HCT116 (cell line): ENCODE results near the gene R3HDM4. TPM values are rescaled to one million over a fixed set of nuclear protein-coding genes. Genes with fewer than 3 reads are reported as not detected.

Experiments used
- ATAC-seq: fragments of 200-7000 bp; cut with Tn5 transposase; 2 replicates; pipeline ENCODE4 v1.9.1; 2020; ENCODE audit warnings: mild to moderate bottlenecking, moderate library complexity
- BruUV-seq: library from RNA; stranded (reverse); fragments of 400-500 nt; replicated peaks from 2 replicates; lab custom pipeline; 2021; lab: Mats Ljungman, UMichigan
- CTCF ChIA-PET: fragments of 300-600 bp; sonication (Branson Sonifier 250); formaldehyde crosslinking; loops from one replicate; lab custom pipeline; 2021; ENCODE audit warnings: antibody characterized with exemption; lab: Charles Lee
- POLR2A ChIA-PET: fragments of 300-600, 350-600 bp; sonication (Branson Sonifier 250); formaldehyde crosslinking; loops from one replicate; lab custom pipeline; 2021; ENCODE audit warnings: antibody characterized with exemption; lab: Charles Lee
- RAD21 ChIA-PET, 2 experiments: fragments of 300-600 bp; sonication (Branson Sonifier 250); formaldehyde crosslinking; loops; one replicate each; lab custom pipeline; 2023; ENCODE audit warnings: low total read pairs in 2 of 2; ENCODE audit not compliant: uncharacterized antibody in 2 of 2, unreplicated experiment in 2 of 2, low non-redundant PET in 1 of 2; lab: Charles Lee
- DNase-seq: peaks from one replicate; pipeline ENCODE4 v3.0.0-alpha.2; 2010; ENCODE audit warnings: low read depth, low spot score
- H2AFZ ChIP-seq: fragments of 200-600 bp; shearing (Covaris generic), sonication (generic); 2 replicates; pipeline ENCODE4 v1.6.1; 2017; ENCODE audit warnings: low read depth, mixed run types, mixed read lengths, antibody characterized with exemption, low read length; ENCODE audit not compliant: poor library complexity, severe bottlenecking
- H3K27ac ChIP-seq: 2 replicates; pipeline ENCODE4 v1.5.1; 2012; ENCODE audit warnings: low read depth, low read length
- H3K27me3 ChIP-seq: fragments of 200-600 bp; sonication (generic); 2 replicates; pipeline ENCODE4 v1.6.1; 2016; ENCODE audit warnings: mixed run types, low read length, mixed read lengths; ENCODE audit not compliant: insufficient read depth
- H3K36me3 ChIP-seq, 2 experiments: fragments of 200-500 bp in 1 of 2; fragments of 200-600 bp in 1 of 2; sonication (Bioruptor generic) in 1 of 2; sonication (generic) in 1 of 2; 2 replicates each; pipeline versions ENCODE4 v1.5.1 to v1.6.1; 2014 to 2016; ENCODE audit warnings: low read length in 2 of 2, inconsistent platforms in 1 of 2, mixed read lengths in 1 of 2, mixed run types in 1 of 2; ENCODE audit not compliant: insufficient read depth in 2 of 2, control insufficient read depth in 1 of 2
- H3K4me1 ChIP-seq, 2 experiments: fragments of 200-600 bp in 1 of 2; sonication (generic) in 1 of 2; 2 replicates each; pipeline versions ENCODE4 v1.5.1 to v1.6.1; 2012 to 2017; ENCODE audit warnings: low read length in 2 of 2, inconsistent platforms in 1 of 2, mild to moderate bottlenecking in 1 of 2, mixed read lengths in 1 of 2, mixed run types in 1 of 2, moderate library complexity in 1 of 2; ENCODE audit not compliant: insufficient read depth in 2 of 2, control insufficient read depth in 1 of 2
- H3K4me2 ChIP-seq: fragments of 200-600 bp; sonication (generic); 2 replicates; pipeline ENCODE4 v1.6.1; 2017; ENCODE audit warnings: mixed run types, low read length, mixed read lengths
- H3K4me3 ChIP-seq, 2 experiments: fragments of 200-600 bp in 1 of 2; sonication (generic) in 1 of 2; replicated peaks in 1 of 2; 2 replicates each; pipeline ENCODE4 v1.5.1; 2011 to 2016; ENCODE audit warnings: low read length in 2 of 2, control low read depth in 1 of 2, low read depth in 1 of 2, mild to moderate bottlenecking in 1 of 2, mixed read lengths in 1 of 2, mixed run types in 1 of 2
- H3K79me2 ChIP-seq: fragments of 200-600 bp; sonication (generic); 2 replicates; pipeline ENCODE4 v1.6.1; 2017; ENCODE audit warnings: mild to moderate bottlenecking, mixed run types, low read length, moderate library complexity, mixed read lengths; ENCODE audit not compliant: insufficient read depth
- H3K9ac ChIP-seq: fragments of 200-600 bp; sonication (generic); 2 replicates; pipeline ENCODE4 v1.6.1; 2016; ENCODE audit warnings: low read length, mixed read lengths
- H3K9me2 ChIP-seq: fragments of 200-600 bp; sonication (generic), shearing (Covaris generic); 2 replicates; pipeline ENCODE4 v1.6.1; 2017; ENCODE audit warnings: mixed run types, mild to moderate bottlenecking, moderate library complexity; ENCODE audit not compliant: insufficient read depth
- H3K9me3 ChIP-seq, 2 experiments: fragments of 200-500 bp in 1 of 2; fragments of 200-600 bp in 1 of 2; sonication (Bioruptor generic) in 1 of 2; sonication (generic) in 1 of 2; 2 replicates each; pipeline ENCODE4 v1.6.1; 2014 to 2017; ENCODE audit warnings: low read length in 2 of 2, mixed read lengths in 2 of 2, inconsistent platforms in 1 of 2, low read depth in 1 of 2, mild to moderate bottlenecking in 1 of 2, mixed run types in 1 of 2, moderate library complexity in 1 of 2; ENCODE audit not compliant: control insufficient read depth in 1 of 2, insufficient read depth in 1 of 2
- H4K20me1 ChIP-seq: fragments of 200-600 bp; sonication (generic), shearing (Covaris generic); 2 replicates; pipeline ENCODE4 v1.6.1; 2017; ENCODE audit warnings: mixed run types, mild to moderate bottlenecking, moderate library complexity; ENCODE audit not compliant: insufficient read depth
- ELF1 ChIP-seq: IDR thresholded peaks from 2 replicates; pipeline ENCODE4 v1.6.1; 2012; ENCODE audit warnings: low read depth, borderline replicate concordance
- EZH2 ChIP-seq: fragments of 200-600 bp; sonication (generic); IDR thresholded peaks from 2 replicates; pipeline ENCODE4 v1.6.1; 2017; ENCODE audit warnings: antibody characterized with exemption, mixed run types
- FOSL1 ChIP-seq: IDR thresholded peaks from 2 replicates; pipeline ENCODE4 v1.6.1; 2012; ENCODE audit warnings: low read depth
- JUND ChIP-seq: IDR thresholded peaks from 2 replicates; pipeline ENCODE4 v1.6.1; 2012
- POLR2AphosphoS5 ChIP-seq: IDR thresholded peaks from 2 replicates; pipeline ENCODE4 v1.6.1; 2011; ENCODE audit warnings: mild to moderate bottlenecking, low read depth, low read length, moderate library complexity
- RAD21 ChIP-seq: IDR thresholded peaks from 2 replicates; pipeline ENCODE4 v1.6.1; 2012; ENCODE audit warnings: low read depth, mild to moderate bottlenecking
- REST ChIP-seq: IDR thresholded peaks from 2 replicates; pipeline ENCODE4 v1.6.1; 2012; ENCODE audit warnings: low read depth
- TCF7L2 ChIP-seq: IDR thresholded peaks from 2 replicates; pipeline ENCODE4 v1.7.0; 2011; ENCODE audit warnings: borderline replicate concordance, inconsistent platforms; ENCODE audit not compliant: insufficient read depth, insufficient read length; ENCODE audit errors: extremely low read depth
- YY1 ChIP-seq: IDR thresholded peaks from 2 replicates; pipeline ENCODE4 v1.6.1; 2011; ENCODE audit warnings: low read length, low read depth, moderate library complexity, mild to moderate bottlenecking; ENCODE audit not compliant: insufficient replicate concordance; ENCODE audit errors: extremely low read depth
- ZBTB33 ChIP-seq: IDR thresholded peaks from 2 replicates; pipeline ENCODE4 v1.6.1; 2011; ENCODE audit warnings: mild to moderate bottlenecking, low read length, moderate library complexity; ENCODE audit not compliant: insufficient replicate concordance; ENCODE audit errors: extremely low read depth
- ZFX ChIP-seq: fragments of 450-650 bp; IDR thresholded peaks from 2 replicates; pipeline ENCODE4 v1.6.1; 2017
- intact Hi-C: fragments of 100-400 bp; cut with micrococcal nuclease; formaldehyde crosslinking; loops from 2 replicates; pipeline ENCODE4 v1.10.0; 2022
- total RNA-seq: library from RNA; stranded (reverse); gene quantifications from one replicate; pipeline ENCODE4 v1.2.1, GENCODE V29; 2021; ENCODE audit not compliant: unreplicated experiment

The R3HDM4 gene
- total RNA-seq, 1 experiment from 2014 or later = 92.3 TPM

- CTCF ChIA-PET = no interaction called here
- H3K9ac ChIP-seq = no peak overlapping the region
These were observed 11.6 kb downstream of the R3HDM4 start for GRCh38 chr19:901216-902092.

DNA sequence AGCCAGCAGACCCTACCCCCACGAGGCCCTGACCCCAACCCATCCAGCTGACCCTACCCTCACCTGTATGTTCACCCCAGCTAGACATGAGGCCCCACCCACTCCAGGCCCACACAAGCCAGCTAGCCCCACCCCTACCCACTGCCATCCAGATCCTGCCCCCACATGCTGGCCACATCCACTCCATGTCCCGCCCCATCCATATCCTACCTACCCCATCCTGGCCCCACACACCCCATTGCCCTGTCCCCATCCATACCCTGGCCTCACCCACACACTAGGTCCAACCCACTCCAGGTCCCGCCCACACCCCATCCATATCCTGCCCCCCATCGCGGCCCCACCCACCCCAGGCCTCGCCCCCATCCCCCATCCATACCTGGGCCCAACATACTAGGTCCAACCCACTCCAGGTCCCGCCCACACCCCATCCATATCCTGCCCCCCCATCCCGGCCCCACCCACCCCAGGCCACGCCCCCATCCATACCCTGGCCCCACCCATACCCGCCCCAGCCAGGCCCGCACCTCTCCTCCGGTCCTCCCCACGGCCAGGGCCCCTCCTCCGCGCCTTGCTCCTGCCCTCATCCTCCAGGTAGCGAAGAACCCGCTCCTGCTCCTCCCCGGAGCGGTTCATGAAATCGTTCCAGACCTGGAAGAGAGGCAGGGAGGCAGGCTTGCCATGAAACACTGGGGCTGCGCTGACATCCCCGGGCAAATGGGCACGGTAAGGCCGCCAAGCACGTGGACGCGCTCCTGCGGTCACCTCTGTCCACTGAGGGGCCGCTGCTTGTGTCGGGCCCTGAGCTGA is 12.5 kb downstream of the R3HDM4 start:
- BruUV-seq = no TSS peak
- intact Hi-C loops = no loop called here
- H3K27ac ChIP-seq = peak overlapping the region; percentile 49; the same call in 1 of the 2 replicates
- no peaks in the 10 kb centered on the region for H4K20me1 ChIP-seq
- H3K79me2 ChIP-seq = peaks cover 19% of the 10 kb centered on the region; the same call in 1 of the 2 replicates
- ATAC-seq = peak; percentile 84
- RAD21 ChIA-PET = no interaction called here
- H3K36me3 ChIP-seq = peaks cover 6 to 7% of the 10 kb centered on the region in 2 experiments; a peak in 3 of 4 replicates
- no peak for TF ChIP-seq EZH2
- no peak for TF ChIP-seq ZFX
- TF ChIP-seq RAD21 = no peak
- TF ChIP-seq REST = no peak
- TF ChIP-seq TCF7L2 = no peak
- TF ChIP-seq ELF1 = no peak
- TF ChIP-seq YY1 = no peak
- TF ChIP-seq POLR2AphosphoS5 = no peak
- TF ChIP-seq ZBTB33 = no peak
- TF ChIP-seq, all 23 proteins: peak for 0
- Histone ChIP-seq H3K4me2 (peak overlapping the region; percentile 41), H2AFZ (no peak overlapping the region), H3K4me3 (no peak overlapping the region), H3K9me2 (no peaks in the 10 kb centered on the region), H3K9ac (no peak overlapping the region), H3K4me1 (peaks cover 6 to 16% of the 10 kb centered on the region in 2 experiments; a peak in 3 of 4 replicates), H3K27me3 (no peaks in the 10 kb centered on the region), H3K9me3 (no peaks in the 10 kb centered on the region)
- DNase-seq = no peak
- ChIA-PET CTCF (no interaction called here), POLR2A (no interaction called here)

More at GRCh38 chr19:901216-902092, 11.6 kb downstream of the R3HDM4 start:
- no peaks in the 10 kb centered on the region for H3K27me3 ChIP-seq
- intact Hi-C loops = no loop called here
- peaks cover 26% of the 10 kb centered on the region; the same call in 1 of the 2 replicates for H3K79me2 ChIP-seq
- peak overlapping the region; percentile 41; the same call in 1 of the 2 replicates for H3K4me2 ChIP-seq
- H2AFZ ChIP-seq = no peak overlapping the region
- TF ChIP-seq ELF1 (no peak), FOSL1 (no peak), JUND (no peak)
- H3K36me3 ChIP-seq = peaks cover 6 to 7% of the 10 kb centered on the region in 2 experiments; a peak in 3 of 4 replicates
- ATAC-seq (no peak), DNase-seq (no peak)
- ChIA-PET RAD21 (no interaction called here), POLR2A (no interaction called here)
- no peaks in the 10 kb centered on the region for H3K9me2 ChIP-seq
- no peak overlapping the region for H3K4me3 ChIP-seq
- peak overlapping the region; percentile 42; the same call in 1 of the 2 replicates for H3K27ac ChIP-seq
- no peaks in the 10 kb centered on the region for H3K9me3 ChIP-seq
- no peaks in the 10 kb centered on the region for H4K20me1 ChIP-seq
- H3K4me1 ChIP-seq = peaks cover 6 to 16% of the 10 kb centered on the region in 2 experiments; a peak in 3 of 4 replicates
- BruUV-seq = no TSS peak
